Raji (cell line): ENCODE measurements around the gene ZW10.

ENCODE experiments used
- POLR2A ChIP-seq: IDR thresholded peaks from 2 replicates; pipeline ENCODE4 v1.6.1; 2011; ENCODE audit warnings: low read depth, low read length, control low read depth; ENCODE audit not compliant: insufficient read depth

The ZW10 gene

DNA sequence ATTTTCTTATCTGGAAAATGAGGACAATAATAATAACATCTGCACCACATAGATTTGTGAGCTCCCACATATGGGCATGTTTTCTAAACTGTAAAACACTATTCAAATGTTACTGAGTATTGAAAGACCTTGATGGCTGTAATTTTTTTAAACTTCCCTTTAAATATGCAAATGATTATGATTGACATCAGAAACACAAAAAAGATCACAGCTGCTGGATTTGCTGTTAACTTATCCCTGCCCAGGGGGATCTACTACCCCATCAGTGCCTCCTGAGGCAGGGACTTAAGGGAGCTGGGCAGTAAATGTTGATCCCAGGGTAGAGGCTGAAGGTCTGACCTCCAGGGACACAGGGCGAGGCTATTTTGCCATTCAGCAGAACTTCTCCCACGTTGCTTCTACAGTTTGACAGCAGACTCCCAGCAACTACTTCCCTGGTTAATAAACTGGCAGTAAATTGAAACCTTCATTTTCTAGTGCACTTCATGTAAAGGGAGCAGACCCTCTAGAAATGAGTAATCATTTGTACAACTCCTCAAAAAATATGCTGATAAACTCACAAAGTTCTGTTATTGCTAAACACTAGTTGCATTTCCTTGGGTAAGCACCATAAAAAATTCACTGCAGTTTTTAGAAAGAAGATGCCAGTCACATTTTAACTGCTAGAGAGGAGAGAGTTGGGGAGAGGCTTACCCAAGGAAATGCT lies 87.7 kb downstream of the ZW10 start:
- no peak for TF ChIP-seq POLR2A

DNA sequence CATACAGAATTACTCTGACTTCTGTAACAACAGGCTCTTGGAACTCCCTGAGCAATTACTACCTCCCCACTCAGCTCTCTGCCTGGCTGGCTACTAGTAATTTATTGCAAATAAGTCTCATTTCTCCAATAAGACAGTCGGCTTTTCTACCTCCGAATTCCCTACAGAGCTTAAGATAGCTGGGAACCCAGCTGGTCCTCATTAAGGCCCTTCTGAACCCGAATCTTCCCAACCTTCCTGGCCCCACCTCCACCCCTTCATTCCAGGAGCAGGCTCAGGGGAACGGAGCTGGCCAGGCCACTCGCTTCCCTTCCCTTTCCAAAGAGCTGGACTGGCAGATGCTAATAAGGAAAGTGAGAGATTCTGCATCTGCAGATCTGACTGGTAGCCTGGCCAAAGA lies 89.0 kb downstream of the ZW10 start:
- TF ChIP-seq POLR2A: no peak

DNA sequence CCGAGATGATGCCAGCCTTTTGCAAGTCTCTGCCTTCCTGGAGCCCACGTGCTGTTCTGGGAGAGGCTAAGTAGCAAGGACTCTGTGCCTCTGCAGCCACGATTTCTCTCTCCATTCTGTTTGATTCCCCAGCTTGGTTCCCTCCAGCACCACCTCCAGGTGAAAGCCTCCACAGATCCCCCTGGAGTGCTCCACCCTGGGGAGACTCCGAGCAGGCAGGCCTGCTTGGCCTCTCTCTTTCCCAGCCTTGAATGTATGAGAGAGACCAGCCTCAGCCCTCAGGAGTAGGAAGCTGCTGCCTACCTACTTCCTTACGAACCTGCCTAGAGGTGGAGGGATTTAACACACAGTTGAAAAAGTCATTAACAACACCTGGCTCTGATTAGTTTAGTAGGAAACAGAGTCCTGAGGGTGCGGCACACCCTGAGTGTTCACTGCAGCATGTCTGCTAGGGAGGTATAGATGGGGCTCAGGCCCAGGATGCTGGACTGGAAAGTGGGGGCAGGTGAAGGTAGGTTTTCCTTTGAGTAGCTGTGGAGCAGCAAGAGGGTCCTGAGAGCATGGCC lies 89.9 kb downstream of the ZW10 start:
- TF ChIP-seq POLR2A: no peak
